ENCODE results near the gene OAS2. TPM values are rescaled to one million over a fixed set of nuclear protein-coding genes. Genes with fewer than 3 reads are reported as not detected.

The OAS2 gene
- total RNA-seq, 1 donor from 2014 or later = 96.4 TPM

- intact Hi-C loops (cut with DNase I) = no loop called here
- H3K9me3 ChIP-seq = no peaks in the 10 kb centered on the region
- no peaks in the 10 kb centered on the region for H3K27me3 ChIP-seq (ENCODE audit: low read depth)
- H3K36me3 ChIP-seq = peaks cover 25% of the 10 kb centered on the region
- DNase-seq = no peak
- no peak overlapping the region for H3K27ac ChIP-seq
- no peak for ATAC-seq
- peak overlapping the region; percentile 91 for H3K4me3 ChIP-seq
- peaks cover 17% of the 10 kb centered on the region for H3K4me1 ChIP-seq
- no peak for TF ChIP-seq CTCF (IDR thresholded peaks at IDR 0.05)
These were observed 38.4 kb upstream of the OAS2 start for GRCh38 chr12:112939761-112940381.

GRCh38 chr12:112941528-112942335, 36.6 kb upstream of the OAS2 start:
- TF ChIP-seq CTCF (IDR thresholded peaks at IDR 0.05) = no peak
- H3K27ac ChIP-seq = no peak overlapping the region

GRCh38 chr12:112942572-112942971, 35.7 kb upstream of the OAS2 start:
- Histone ChIP-seq H3K9me3 (no peaks in the 10 kb centered on the region), H3K4me3 (no peak overlapping the region), H3K36me3 (peaks cover 46% of the 10 kb centered on the region), H3K4me1 (peaks cover 17% of the 10 kb centered on the region), H3K27ac (no peak overlapping the region), H3K27me3 (ENCODE audit: low read depth) (no peaks in the 10 kb centered on the region)
- intact Hi-C loops (cut with DNase I) = no loop called here
- DNase-seq (no peak), ATAC-seq (no peak)
- TF ChIP-seq CTCF (IDR thresholded peaks at IDR 0.05) = no peak

More at GRCh38 chr12:112941528-112942335, 36.6 kb upstream of the OAS2 start:
- H3K9me3 ChIP-seq = no peaks in the 10 kb centered on the region
- peaks cover 17% of the 10 kb centered on the region for H3K4me1 ChIP-seq
- peaks cover 41% of the 10 kb centered on the region for H3K36me3 ChIP-seq
- no peak overlapping the region for H3K4me3 ChIP-seq
- H3K27me3 ChIP-seq (ENCODE audit: low read depth) = no peaks in the 10 kb centered on the region
- intact Hi-C loops (cut with DNase I) = no loop called here
- ATAC-seq = no peak
- DNase-seq = no peak

- TF ChIP-seq CTCF (IDR thresholded peaks at IDR 0.05) = no peak
- no peak for DNase-seq
- intact Hi-C loops (cut with DNase I) = no loop called here
These were observed 34.2 kb upstream of the OAS2 start for GRCh38 chr12:112944024-112944690.

GRCh38 chr12:112945515-112945914, 32.8 kb upstream of the OAS2 start:
- H3K4me3 ChIP-seq = no peak overlapping the region
- H3K4me1 ChIP-seq = no peaks in the 10 kb centered on the region
- H3K27me3 ChIP-seq (ENCODE audit: low read depth) = no peaks in the 10 kb centered on the region
- H3K36me3 ChIP-seq = peaks cover 72% of the 10 kb centered on the region
- intact Hi-C loops (cut with DNase I) = no loop called here
- no peak overlapping the region for H3K27ac ChIP-seq
- ATAC-seq = no peak
- no peaks in the 10 kb centered on the region for H3K9me3 ChIP-seq
- TF ChIP-seq CTCF (IDR thresholded peaks at IDR 0.05) = no peak
- DNase-seq = no peak

More at GRCh38 chr12:112944024-112944690, 34.2 kb upstream of the OAS2 start:
- no peak overlapping the region for H3K4me3 ChIP-seq
- no peaks in the 10 kb centered on the region for H3K27me3 ChIP-seq (ENCODE audit: low read depth)
- no peak overlapping the region for H3K27ac ChIP-seq
- ATAC-seq = no peak
- H3K36me3 ChIP-seq = peaks cover 61% of the 10 kb centered on the region
- no peaks in the 10 kb centered on the region for H3K9me3 ChIP-seq
- peaks cover 12% of the 10 kb centered on the region for H3K4me1 ChIP-seq
